Sigmoid colon (tissue), 7 donors: ENCODE results near the gene RTTN. TPM values are rescaled to one million over a fixed set of nuclear protein-coding genes. Genes with fewer than 3 reads are reported as not detected.
A peak's percentile ranks its signal among the peaks of the same experiment; 100 is the strongest.

Experiments
- DNase-seq: peaks from one replicate; pipeline ENCODE4 v3.0.0-alpha.2; 2019
- H3K27ac ChIP-seq, 4 donors: fragments of 200-600 bp; sonication (generic); one replicate each; pipeline ENCODE4 v1.5.1; 2016 to 2019; ENCODE audit warnings: mild to moderate bottlenecking in 1 of 4
- H3K27me3 ChIP-seq, 3 donors: fragments of 200-600 bp; sonication (generic); one replicate each; pipeline ENCODE4 v1.5.1; 2019; ENCODE audit warnings: mild to moderate bottlenecking in 1 of 3
- H3K36me3 ChIP-seq, 4 donors: fragments of 200-600 bp; sonication (generic); one replicate each; pipeline ENCODE4 v1.5.1; 2016 to 2019
- H3K4me1 ChIP-seq, 4 donors: fragments of 200-600 bp; sonication (generic); one replicate each; pipeline ENCODE4 v1.5.1; 2017 to 2019
- H3K4me3 ChIP-seq, 4 donors: fragments of 200-600 bp; sonication (generic); one replicate each; pipeline ENCODE4 v1.5.1; 2017 to 2019; ENCODE audit warnings: mild to moderate bottlenecking in 2 of 4, moderate library complexity in 1 of 4
- H3K9me3 ChIP-seq, 4 donors: fragments of 200-600 bp in 3 of 4; sonication (generic) in 3 of 4; one replicate each; pipeline versions ENCODE4 v1.5.1 to v1.6.1; 2013 to 2019
- EP300 ChIP-seq, 4 donors: sonication (generic); formaldehyde crosslinking; IDR thresholded peaks; one replicate each; pipeline ENCODE4 v1.6.1; 2017; ENCODE audit warnings: antibody characterized with exemption in 4 of 4
- POLR2A ChIP-seq, 2 donors: fragments of 450-650 bp; IDR thresholded peaks; one replicate each; pipeline ENCODE4 v1.6.1; 2016; ENCODE audit warnings: antibody characterized with exemption in 2 of 2, mild to moderate bottlenecking in 2 of 2, moderate library complexity in 2 of 2
- POLR2AphosphoS5 ChIP-seq, 4 donors: sonication (generic); formaldehyde crosslinking; IDR thresholded peaks; one replicate each; pipeline ENCODE4 v1.6.1; 2017; ENCODE audit warnings: antibody characterized with exemption in 4 of 4
- WGBS, 2 donors: extraction: QIAGEN DNeasy Blood & Tissue Kit; methylation state at CpG; one replicate each; pipeline ENCODE4 v1.1.7; 2013; 5-methylcytosine and 5-hydroxymethylcytosine counted together
- intact Hi-C: fragments of 100-400 bp; cut with DNase I; formaldehyde crosslinking; loops from one replicate; pipeline ENCODE4 v1.15.1; 2023
- polyA plus RNA-seq, 3 donors: library from polyadenylated mRNA; stranded (reverse); fragments of 200-250 nt; gene quantifications; one replicate each; pipeline ENCODE4 v1.2.3, GENCODE V29; 2013
- total RNA-seq, 4 donors: library from RNA; depleted of rRNA; stranded (reverse); fragments of >200 nt; gene quantifications; one replicate each; pipeline ENCODE4 v1.1.0, GENCODE V29; 2016
- TF ChIP-seq, protein P1 (sequence below), 4 experiments: fragments of 450-650 bp in 3 of 4; fragments of 200-600 bp in 1 of 4; IDR thresholded peaks; one replicate each; pipeline ENCODE4 v1.5.1; 2016 to 2019; ENCODE audit warnings: antibody characterized with exemption in 4 of 4, mild to moderate bottlenecking in 3 of 4, moderate library complexity in 2 of 4
- donor health status: healthy with polysubstance abuse.
- donor health status: Bipolar disorder and iron deficiency.
- donor health status: healthy.

RTTN gene
- total and polyA plus RNA-seq, 7 donors, result 1.4 to 18.2 (median 11.3) TPM

DNA sequence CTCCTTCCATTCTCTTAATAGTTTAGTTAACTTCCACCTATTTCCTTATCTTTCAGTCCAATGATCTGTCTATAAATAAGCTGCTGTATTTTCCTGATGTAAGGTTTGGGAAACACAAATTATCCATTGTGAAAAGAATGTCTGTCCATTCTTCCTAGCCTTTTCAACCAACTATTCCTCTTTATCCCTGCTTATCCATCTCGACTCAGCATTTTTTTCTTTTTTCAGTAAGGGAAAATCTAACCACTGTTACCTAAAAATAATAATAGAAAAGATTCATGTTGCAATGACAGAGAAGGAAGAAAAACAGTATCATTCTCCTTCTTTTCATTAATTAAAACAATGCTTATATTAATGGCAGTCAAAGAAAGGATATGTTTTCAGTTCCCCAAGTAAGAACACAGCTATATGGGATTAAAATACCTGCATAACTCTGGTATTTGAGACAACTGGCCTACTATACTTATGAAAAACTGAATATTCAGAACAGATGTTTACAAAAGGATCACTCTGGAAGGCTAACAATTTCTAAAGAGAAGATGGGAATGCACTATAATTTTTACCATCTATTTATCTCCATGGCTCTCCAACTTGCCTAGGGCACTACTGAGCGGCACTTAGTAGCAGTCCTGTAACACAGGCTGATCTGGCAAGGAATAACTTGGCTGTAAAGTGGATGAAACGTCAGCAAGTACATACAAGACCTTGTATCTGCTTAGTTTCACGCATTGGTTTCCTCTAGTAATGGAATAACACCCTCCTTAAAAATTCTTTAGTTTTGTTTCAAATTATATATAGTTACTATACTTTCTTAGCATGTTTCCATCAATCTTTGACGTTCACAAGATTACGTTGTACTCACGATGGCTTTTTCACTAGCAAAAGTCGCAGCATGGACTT lies 57.2 kb downstream of the RTTN start:
- H3K36me3 ChIP-seq, result peaks cover 0 to 45% (median 2%) of the 10 kb centered on the region in 4 donors
- H3K4me1 ChIP-seq, result peaks cover 0 to 9% (median 0%) of the 10 kb centered on the region in 4 donors
- no peak for DNase-seq
- no peaks in the 10 kb centered on the region for H3K9me3 ChIP-seq
- intact Hi-C loops, result no loop called here
- H3K27ac ChIP-seq, result peak overlapping the region in 3 of 4 donors; percentile 66 to 71 (median 69)
- WGBS, 2 donors, result 83 to 86% methylated on average over 8 of the region's 8 CpGs
- TF ChIP-seq, protein P1, sequence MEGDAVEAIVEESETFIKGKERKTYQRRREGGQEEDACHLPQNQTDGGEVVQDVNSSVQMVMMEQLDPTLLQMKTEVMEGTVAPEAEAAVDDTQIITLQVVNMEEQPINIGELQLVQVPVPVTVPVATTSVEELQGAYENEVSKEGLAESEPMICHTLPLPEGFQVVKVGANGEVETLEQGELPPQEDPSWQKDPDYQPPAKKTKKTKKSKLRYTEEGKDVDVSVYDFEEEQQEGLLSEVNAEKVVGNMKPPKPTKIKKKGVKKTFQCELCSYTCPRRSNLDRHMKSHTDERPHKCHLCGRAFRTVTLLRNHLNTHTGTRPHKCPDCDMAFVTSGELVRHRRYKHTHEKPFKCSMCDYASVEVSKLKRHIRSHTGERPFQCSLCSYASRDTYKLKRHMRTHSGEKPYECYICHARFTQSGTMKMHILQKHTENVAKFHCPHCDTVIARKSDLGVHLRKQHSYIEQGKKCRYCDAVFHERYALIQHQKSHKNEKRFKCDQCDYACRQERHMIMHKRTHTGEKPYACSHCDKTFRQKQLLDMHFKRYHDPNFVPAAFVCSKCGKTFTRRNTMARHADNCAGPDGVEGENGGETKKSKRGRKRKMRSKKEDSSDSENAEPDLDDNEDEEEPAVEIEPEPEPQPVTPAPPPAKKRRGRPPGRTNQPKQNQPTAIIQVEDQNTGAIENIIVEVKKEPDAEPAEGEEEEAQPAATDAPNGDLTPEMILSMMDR (IDR thresholded peaks at IDR 0.05), result no peak
- peak in 3 of 4 donors; percentile 17 to 62 (median 58) for TF ChIP-seq POLR2AphosphoS5 (IDR thresholded peaks at IDR 0.05)
- H3K4me3 ChIP-seq, result peak overlapping the region in 2 of 4 donors; percentile 17 to 22
- no peaks in the 10 kb centered on the region for H3K27me3 ChIP-seq

DNA sequence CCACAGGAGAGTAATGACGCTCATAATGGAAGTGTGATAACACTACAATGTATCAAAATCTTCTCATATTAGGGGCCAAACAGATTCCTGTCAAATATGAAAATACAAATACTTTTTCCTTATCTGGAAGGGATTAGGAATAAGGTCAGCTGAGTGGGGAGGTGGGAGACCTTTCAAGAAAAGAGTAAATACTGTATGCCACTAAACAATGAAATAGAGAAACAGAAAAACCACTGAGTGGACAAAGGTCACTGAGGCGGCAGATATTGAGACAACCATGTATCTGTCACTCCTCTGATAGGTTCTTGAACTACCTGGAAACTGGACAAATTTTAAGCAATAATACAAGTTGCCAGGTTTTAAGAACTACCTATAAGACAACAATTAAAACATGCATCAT lies 59.3 kb downstream of the RTTN start:
- no peaks in the 10 kb centered on the region for H3K27me3 ChIP-seq
- TF ChIP-seq, protein P1 (IDR thresholded peaks at IDR 0.05), result no peak
- TF ChIP-seq POLR2A (IDR thresholded peaks at IDR 0.05), result no peak
- TF ChIP-seq EP300 (IDR thresholded peaks at IDR 0.05), result no peak
- no peak for TF ChIP-seq POLR2AphosphoS5 (IDR thresholded peaks at IDR 0.05)
- 87 to 92% methylated on average over 2 of the region's 2 CpGs for WGBS, 2 donors
- intact Hi-C loops, result no loop called here
- H3K4me1 ChIP-seq, result peaks cover 0 to 9% (median 0%) of the 10 kb centered on the region in 4 donors
- H3K27ac ChIP-seq, result no peak overlapping the region
- DNase-seq, result no peak
- H3K9me3 ChIP-seq, result no peaks in the 10 kb centered on the region
- H3K4me3 ChIP-seq, result no peak overlapping the region
- H3K36me3 ChIP-seq, result peaks cover 0 to 50% (median 2%) of the 10 kb centered on the region in 4 donors

GRCh38 chr18:70142001-70142400 lies 63.5 kb downstream of the RTTN start:
- intact Hi-C loops, result no loop called here

DNA sequence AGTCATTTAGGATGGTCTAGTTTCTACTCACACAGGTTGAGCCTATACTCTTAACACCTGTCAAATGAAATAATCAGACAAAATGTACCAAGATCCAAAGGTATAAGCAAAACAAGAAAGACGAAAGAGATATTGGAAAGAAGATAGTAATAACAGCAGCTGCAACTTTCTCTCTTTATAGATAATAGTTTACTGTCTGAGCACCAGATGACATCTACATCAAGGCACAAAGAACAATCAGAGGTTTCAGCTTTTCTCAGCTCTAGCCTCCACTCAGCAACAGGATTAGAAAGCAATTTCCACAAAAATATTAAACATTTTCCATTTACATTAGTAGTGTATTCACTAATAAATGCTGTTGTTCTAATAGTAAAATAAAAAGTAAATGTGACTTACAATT lies 66.3 kb downstream of the RTTN start:
- no peak for DNase-seq
- WGBS, 2 donors, result 88 to 89% methylated on average over 1 of the region's 1 CpG
- Histone ChIP-seq H3K27ac (no peak overlapping the region), H3K9me3 (no peaks in the 10 kb centered on the region), H3K4me3 (no peak overlapping the region), H3K4me1 (no peaks in the 10 kb centered on the region), H3K36me3 (peaks cover 0 to 35% (median 0%) of the 10 kb centered on the region in 4 donors), H3K27me3 (no peaks in the 10 kb centered on the region)
- no peak for TF ChIP-seq POLR2AphosphoS5 (IDR thresholded peaks at IDR 0.05)
- TF ChIP-seq EP300 (IDR thresholded peaks at IDR 0.05), result no peak
- no peak for TF ChIP-seq POLR2A (IDR thresholded peaks at IDR 0.05)
- TF ChIP-seq, protein P1 (IDR thresholded peaks at IDR 0.05), result no peak
- intact Hi-C loops, result no loop called here

More at GRCh38 chr18:70142001-70142400, 63.5 kb downstream of the RTTN start:
- Histone ChIP-seq H3K4me3 (no peak overlapping the region), H3K9me3 (no peaks in the 10 kb centered on the region), H3K4me1 (no peaks in the 10 kb centered on the region), H3K27ac (no peak overlapping the region), H3K27me3 (no peaks in the 10 kb centered on the region), H3K36me3 (peaks cover 0 to 50% (median 2%) of the 10 kb centered on the region in 4 donors)
- whole genome bisulfite sequencing, 2 donors, result 92% methylated on average over 3 of the region's 3 CpGs
- no peak for DNase-seq
- TF ChIP-seq POLR2AphosphoS5 (IDR thresholded peaks at IDR 0.05) (no peak), POLR2A (IDR thresholded peaks at IDR 0.05) (no peak), EP300 (IDR thresholded peaks at IDR 0.05) (no peak)
- TF ChIP-seq, protein P1 (IDR thresholded peaks at IDR 0.05), result no peak
